ENCODE measurements around the gene PSMB3.

The PSMB3 gene

DNA sequence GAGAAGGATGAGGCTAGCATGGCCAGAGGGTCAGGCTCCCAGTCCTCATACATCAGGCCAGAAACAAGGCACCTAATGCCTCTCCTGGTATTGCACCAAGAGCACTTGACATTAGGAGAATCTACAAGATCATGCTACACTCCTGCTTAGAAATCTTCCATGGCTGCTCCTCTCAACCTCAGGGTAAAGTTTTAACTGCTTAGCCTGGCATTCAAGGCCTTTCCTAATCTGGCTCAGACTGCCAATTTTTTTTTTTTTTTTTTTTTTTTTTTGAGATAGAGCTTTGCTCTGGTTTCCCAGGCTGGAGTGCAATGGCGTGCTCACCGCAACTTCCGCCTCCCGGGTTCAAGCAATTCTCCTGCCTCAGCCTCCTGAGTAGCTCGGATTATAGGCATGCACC, 38.6 kb downstream of the PSMB3 start:
- no peak overlapping the region for H3K4me3 ChIP-seq (ENCODE audit: low read length)
- no peak overlapping the region for H3K27ac ChIP-seq (ENCODE audit: low read length)
- H2AFZ ChIP-seq (ENCODE audit: low read length), result no peak overlapping the region
- 0 out of 2 replicates have a peak, but pooled peaks cover 1% of the 10 kb centered on the region for H3K4me1 ChIP-seq (ENCODE audit: low read length)
- H3K79me2 ChIP-seq (ENCODE audit: low read length), result peaks cover 36% of the 10 kb centered on the region
- no peaks in the 10 kb centered on the region for H3K9me3 ChIP-seq (replicated peaks; ENCODE audit: insufficient read depth, low read length)
- no peaks in the 10 kb centered on the region for H3K9me2 ChIP-seq (replicated peaks; ENCODE audit: insufficient read depth, low read length)
- no peaks in the 10 kb centered on the region for H3F3A ChIP-seq (ENCODE audit: insufficient read depth, low read length)
- no peaks in the 10 kb centered on the region for H4K20me1 ChIP-seq (ENCODE audit: insufficient read depth, low read length)
- H3K27me3 ChIP-seq (replicated peaks; ENCODE audit: insufficient read depth, low read length), result no peaks in the 10 kb centered on the region
- no peak overlapping the region for H3K4me2 ChIP-seq (ENCODE audit: low read depth, low read length)
- no peak for DNase-seq
- TF ChIP-seq EZH2 (optimal IDR thresholded peaks at IDR 0.05; ENCODE audit: low read depth, low read length) (no peak), EZH2phosphoT487 (IDR thresholded peaks at IDR 0.05; ENCODE audit: low read length) (no peak)
- TF ChIP-seq, protein P1, sequence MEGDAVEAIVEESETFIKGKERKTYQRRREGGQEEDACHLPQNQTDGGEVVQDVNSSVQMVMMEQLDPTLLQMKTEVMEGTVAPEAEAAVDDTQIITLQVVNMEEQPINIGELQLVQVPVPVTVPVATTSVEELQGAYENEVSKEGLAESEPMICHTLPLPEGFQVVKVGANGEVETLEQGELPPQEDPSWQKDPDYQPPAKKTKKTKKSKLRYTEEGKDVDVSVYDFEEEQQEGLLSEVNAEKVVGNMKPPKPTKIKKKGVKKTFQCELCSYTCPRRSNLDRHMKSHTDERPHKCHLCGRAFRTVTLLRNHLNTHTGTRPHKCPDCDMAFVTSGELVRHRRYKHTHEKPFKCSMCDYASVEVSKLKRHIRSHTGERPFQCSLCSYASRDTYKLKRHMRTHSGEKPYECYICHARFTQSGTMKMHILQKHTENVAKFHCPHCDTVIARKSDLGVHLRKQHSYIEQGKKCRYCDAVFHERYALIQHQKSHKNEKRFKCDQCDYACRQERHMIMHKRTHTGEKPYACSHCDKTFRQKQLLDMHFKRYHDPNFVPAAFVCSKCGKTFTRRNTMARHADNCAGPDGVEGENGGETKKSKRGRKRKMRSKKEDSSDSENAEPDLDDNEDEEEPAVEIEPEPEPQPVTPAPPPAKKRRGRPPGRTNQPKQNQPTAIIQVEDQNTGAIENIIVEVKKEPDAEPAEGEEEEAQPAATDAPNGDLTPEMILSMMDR (IDR thresholded peaks at IDR 0.05; ENCODE audit: low read length), result no peak
- H3K9ac ChIP-seq (ENCODE audit: low read length), result no peak overlapping the region
- H3K36me3 ChIP-seq (replicated peaks; ENCODE audit: insufficient read depth, low read length), result no peaks in the 10 kb centered on the region

DNA sequence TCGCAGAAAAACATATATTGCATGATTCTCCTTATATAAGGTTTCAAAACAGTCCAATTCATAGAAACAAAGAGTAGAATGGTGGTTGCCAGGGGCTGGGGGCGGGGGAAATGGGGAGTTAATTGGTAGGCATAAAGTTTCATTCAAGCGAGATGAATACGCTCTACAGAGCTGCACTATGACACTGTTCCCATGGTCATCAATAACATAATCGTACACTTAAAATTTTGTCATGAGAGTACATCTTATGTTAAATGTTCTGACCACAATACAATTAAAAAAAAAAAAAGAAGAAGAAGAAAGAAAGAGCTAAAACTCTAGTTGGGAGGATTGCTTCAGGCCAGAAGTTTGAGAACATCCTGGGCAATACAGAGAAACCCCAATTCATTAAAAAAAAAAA, 41.7 kb downstream of the PSMB3 start:
- no peak overlapping the region for H3K4me3 ChIP-seq (ENCODE audit: low read length)
- no peaks in the 10 kb centered on the region for H3K36me3 ChIP-seq (replicated peaks; ENCODE audit: insufficient read depth, low read length)
- H3K9me3 ChIP-seq (replicated peaks; ENCODE audit: insufficient read depth, low read length), result no peaks in the 10 kb centered on the region
- H3K27ac ChIP-seq (ENCODE audit: low read length), result no peak overlapping the region
- no peaks in the 10 kb centered on the region for H3K9me2 ChIP-seq (replicated peaks; ENCODE audit: insufficient read depth, low read length)
- peaks cover 17% of the 10 kb centered on the region; the same call in 1 of the 2 replicates for H3K4me1 ChIP-seq (ENCODE audit: low read length)
- peaks cover 12% of the 10 kb centered on the region; the same call in 1 of the 2 replicates for H3F3A ChIP-seq (ENCODE audit: insufficient read depth, low read length)
- no peak overlapping the region for H3K9ac ChIP-seq (ENCODE audit: low read length)
- no peak for DNase-seq
- no peaks in the 10 kb centered on the region for H3K27me3 ChIP-seq (replicated peaks; ENCODE audit: insufficient read depth, low read length)
- H2AFZ ChIP-seq (ENCODE audit: low read length), result no peak overlapping the region
- H4K20me1 ChIP-seq (ENCODE audit: insufficient read depth, low read length), result no peaks in the 10 kb centered on the region
- TF ChIP-seq EZH2 (optimal IDR thresholded peaks at IDR 0.05; ENCODE audit: low read depth, low read length) (no peak), EZH2phosphoT487 (IDR thresholded peaks at IDR 0.05; ENCODE audit: low read length) (no peak)
- TF ChIP-seq, protein P1 (IDR thresholded peaks at IDR 0.05; ENCODE audit: low read length), result no peak
- H3K4me2 ChIP-seq (ENCODE audit: low read depth, low read length), result no peak overlapping the region
- peaks cover 64% of the 10 kb centered on the region for H3K79me2 ChIP-seq (ENCODE audit: low read length)

DNA sequence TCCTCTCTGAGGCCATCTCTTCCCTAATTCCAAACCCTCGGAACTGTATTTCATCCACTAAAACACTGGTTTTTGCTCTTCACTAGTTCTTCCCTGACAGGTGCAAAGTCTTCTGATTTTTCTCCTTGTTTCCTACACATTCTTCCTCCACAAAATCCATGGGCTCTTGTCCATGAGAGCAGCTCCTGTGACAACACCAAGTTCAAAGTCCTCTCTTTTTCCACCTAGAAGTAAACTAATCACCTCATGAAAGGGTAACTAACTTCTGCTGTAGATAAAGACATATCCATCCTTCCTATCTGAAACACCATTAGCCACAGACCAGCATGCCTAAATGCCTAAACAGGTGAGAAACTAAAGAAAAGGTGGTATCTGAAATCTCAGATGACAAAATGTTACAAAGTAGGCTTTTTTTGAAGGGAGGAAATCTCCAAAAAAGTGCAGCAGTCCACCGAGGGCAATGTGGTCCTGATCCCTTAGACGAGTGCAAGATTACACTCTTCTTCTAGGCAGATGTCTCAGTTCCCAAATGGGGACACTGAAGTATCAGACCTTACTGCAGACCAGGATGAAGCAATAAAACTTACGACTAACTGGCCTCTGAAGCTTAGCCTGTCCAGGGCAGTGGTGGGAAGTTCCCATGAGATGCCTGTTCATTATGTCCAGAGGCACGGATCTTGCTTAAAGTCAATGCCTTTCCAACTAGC, 44.1 kb downstream of the PSMB3 start:
- H3K4me3 ChIP-seq (ENCODE audit: low read length), result no peak overlapping the region
- peaks cover 58% of the 10 kb centered on the region for H3K79me2 ChIP-seq (ENCODE audit: low read length)

More for the DNA sequence above, 44.1 kb downstream of the PSMB3 start:
- Histone ChIP-seq H3K36me3 (replicated peaks; ENCODE audit: insufficient read depth, low read length) (peaks cover 4% of the 10 kb centered on the region; the same call in 1 of the 2 replicates), H3K27ac (ENCODE audit: low read length) (no peak overlapping the region), H3K9me2 (replicated peaks; ENCODE audit: insufficient read depth, low read length) (no peaks in the 10 kb centered on the region), H3K4me2 (ENCODE audit: low read depth, low read length) (0 out of 2 replicates have a peak overlapping the region, but pooled peaks have one; percentile 95), H3K4me1 (ENCODE audit: low read length) (peaks cover 20% of the 10 kb centered on the region; the same call in 1 of the 2 replicates), H3K9me3 (replicated peaks; ENCODE audit: insufficient read depth, low read length) (no peaks in the 10 kb centered on the region), H4K20me1 (ENCODE audit: insufficient read depth, low read length) (no peaks in the 10 kb centered on the region), H3K9ac (ENCODE audit: low read length) (no peak overlapping the region), H2AFZ (ENCODE audit: low read length) (no peak overlapping the region), H3K27me3 (replicated peaks; ENCODE audit: insufficient read depth, low read length) (no peaks in the 10 kb centered on the region), H3F3A (ENCODE audit: insufficient read depth, low read length) (peaks cover 18% of the 10 kb centered on the region)
- no peak for DNase-seq
- TF ChIP-seq EZH2phosphoT487 (IDR thresholded peaks at IDR 0.05; ENCODE audit: low read length) (no peak), EZH2 (optimal IDR thresholded peaks at IDR 0.05; ENCODE audit: low read depth, low read length) (no peak)
- TF ChIP-seq, protein P1 (IDR thresholded peaks at IDR 0.05; ENCODE audit: low read length), result no peak
